Vagina (tissue), 2 donors: ENCODE results near the gene IFNA2. TPM values are rescaled to one million over a fixed set of nuclear protein-coding genes. Genes with fewer than 3 reads are reported as not detected.
"Not testable (repeated sequence)": the region's sequence is repeated elsewhere in the genome, so short reads cannot be mapped to it uniquely, and the experiment has no call there.

Experiments
- DNase-seq, 2 donors: peaks; one replicate each; pipeline ENCODE4 v3.0.0-alpha.2; 2017; ENCODE audit errors: extremely low spot score in 2 of 2
- H3K27ac ChIP-seq: fragments of 200-600 bp; sonication (generic); one replicate; pipeline ENCODE4 v1.5.1; 2019
- H3K27me3 ChIP-seq: fragments of 200-600 bp; sonication (generic); one replicate; pipeline ENCODE4 v1.5.1; 2019
- H3K36me3 ChIP-seq, 2 donors: fragments of 200-600 bp; sonication (generic); one replicate each; pipeline ENCODE4 v1.5.1; 2017 to 2019
- H3K4me1 ChIP-seq: fragments of 200-600 bp; sonication (generic); one replicate; pipeline ENCODE4 v1.5.1; 2019
- H3K4me3 ChIP-seq, 2 donors: fragments of 200-600 bp; sonication (generic); 1 replicate in 1 of 2; 2 replicates in 1 of 2; pipeline ENCODE4 v1.5.1; 2016 to 2019
- H3K9me3 ChIP-seq: fragments of 200-600 bp; sonication (generic); one replicate; pipeline ENCODE4 v1.5.1; 2019
- POLR2A ChIP-seq, 2 donors: fragments of 450-650 bp; IDR thresholded peaks; one replicate each; pipeline ENCODE4 v1.6.1; 2017; ENCODE audit warnings: antibody characterized with exemption in 2 of 2, mild to moderate bottlenecking in 2 of 2, moderate library complexity in 2 of 2
- POLR2AphosphoS5 ChIP-seq, 2 donors: sonication (generic); formaldehyde crosslinking; IDR thresholded peaks; one replicate each; pipeline ENCODE4 v1.9.0; 2017; ENCODE audit warnings: antibody characterized with exemption in 2 of 2, mild to moderate bottlenecking in 2 of 2, low read depth in 1 of 2; ENCODE audit not compliant: insufficient read depth in 1 of 2
- intact Hi-C: fragments of 100-400 bp; cut with DNase I; formaldehyde crosslinking; loops from one replicate; pipeline ENCODE4 v1.15.1; 2023
- total RNA-seq: library from RNA; depleted of rRNA; stranded (reverse); fragments of >200 nt; gene quantifications from one replicate; pipeline ENCODE4 v1.2.3, GENCODE V29; 2016
- TF ChIP-seq, protein P1 (sequence below), 3 experiments: fragments of 450-650 bp in 2 of 3; fragments of 200-600 bp in 1 of 3; sonication (generic) in 1 of 3; IDR thresholded peaks; one replicate each; pipeline ENCODE4 v1.5.1; 2017 to 2019; ENCODE audit warnings: antibody characterized with exemption in 3 of 3, mild to moderate bottlenecking in 2 of 3, moderate library complexity in 2 of 3

Gene IFNA2
- not detected for total RNA-seq

DNA sequence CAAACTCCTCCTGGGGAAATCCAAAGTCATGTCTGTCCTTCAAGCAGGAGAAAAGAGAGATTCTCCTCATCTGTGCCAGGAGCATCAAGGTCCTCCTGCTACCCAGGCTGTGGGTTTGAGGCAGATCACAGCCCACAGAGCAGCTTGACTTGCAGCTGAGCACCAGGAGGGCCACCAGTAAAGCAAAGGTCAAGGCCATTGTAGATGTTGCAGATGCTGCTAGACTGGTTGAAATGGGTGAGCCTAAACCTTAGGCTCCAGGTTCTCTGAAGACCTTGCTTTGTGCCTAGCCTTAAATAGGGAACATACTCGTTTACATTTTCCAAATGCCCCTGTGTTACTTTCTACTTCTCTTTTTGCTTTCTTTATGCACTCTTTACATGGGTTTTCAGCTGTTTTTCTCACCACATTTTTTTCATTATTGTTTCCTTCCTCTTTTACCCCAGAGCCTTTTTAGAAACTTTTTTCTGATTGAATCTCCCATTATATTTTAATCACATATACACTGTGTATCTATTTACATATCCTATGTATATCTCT is at the start of gene IFNA2:
TSS of gene IFNA2 (minus strand) at position 268 of the 540 bp plus-strand sequence. CDS start at position 199, 69 bp downstream.
- no peak for DNase-seq
- intact Hi-C loops = no loop called here
- H3K4me3 ChIP-seq = no peak within 1 kb of the TSS
- H3K4me1 ChIP-seq = no peaks in the 10 kb centered on the region
- no peaks in the 10 kb centered on the region for H3K27me3 ChIP-seq
- no peaks in the 10 kb centered on the region for H3K36me3 ChIP-seq
- H3K27ac ChIP-seq = no peak within 1 kb of the TSS
- H3K9me3 ChIP-seq = no peaks in the 10 kb centered on the region
- TF ChIP-seq POLR2A (IDR thresholded peaks at IDR 0.05) (no peak), POLR2AphosphoS5 (IDR thresholded peaks at IDR 0.05; ENCODE audit: insufficient read depth in 1 of 2, low read depth in 1 of 2) (no peak)
- TF ChIP-seq, protein P1, sequence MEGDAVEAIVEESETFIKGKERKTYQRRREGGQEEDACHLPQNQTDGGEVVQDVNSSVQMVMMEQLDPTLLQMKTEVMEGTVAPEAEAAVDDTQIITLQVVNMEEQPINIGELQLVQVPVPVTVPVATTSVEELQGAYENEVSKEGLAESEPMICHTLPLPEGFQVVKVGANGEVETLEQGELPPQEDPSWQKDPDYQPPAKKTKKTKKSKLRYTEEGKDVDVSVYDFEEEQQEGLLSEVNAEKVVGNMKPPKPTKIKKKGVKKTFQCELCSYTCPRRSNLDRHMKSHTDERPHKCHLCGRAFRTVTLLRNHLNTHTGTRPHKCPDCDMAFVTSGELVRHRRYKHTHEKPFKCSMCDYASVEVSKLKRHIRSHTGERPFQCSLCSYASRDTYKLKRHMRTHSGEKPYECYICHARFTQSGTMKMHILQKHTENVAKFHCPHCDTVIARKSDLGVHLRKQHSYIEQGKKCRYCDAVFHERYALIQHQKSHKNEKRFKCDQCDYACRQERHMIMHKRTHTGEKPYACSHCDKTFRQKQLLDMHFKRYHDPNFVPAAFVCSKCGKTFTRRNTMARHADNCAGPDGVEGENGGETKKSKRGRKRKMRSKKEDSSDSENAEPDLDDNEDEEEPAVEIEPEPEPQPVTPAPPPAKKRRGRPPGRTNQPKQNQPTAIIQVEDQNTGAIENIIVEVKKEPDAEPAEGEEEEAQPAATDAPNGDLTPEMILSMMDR (IDR thresholded peaks at IDR 0.05) = no peak

DNA sequence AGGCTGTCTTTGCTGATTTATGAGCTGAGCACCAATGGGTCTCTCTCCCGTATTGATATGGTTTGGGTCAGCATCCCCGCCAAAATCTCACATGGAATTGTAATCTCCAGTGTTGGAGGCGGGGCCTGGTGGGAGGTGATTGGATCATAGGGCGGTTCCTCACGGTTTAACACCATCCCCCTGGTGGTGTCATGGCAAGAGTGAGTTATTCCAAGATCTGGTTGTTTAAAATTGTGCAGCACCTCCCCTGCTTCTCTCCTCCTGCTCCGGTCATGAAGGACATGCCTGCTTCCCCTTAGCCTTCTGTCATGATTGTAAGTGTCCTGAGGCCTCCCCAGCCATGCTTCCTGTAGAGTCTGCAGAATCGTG is 49.8 kb upstream of the IFNA2 start:
- DNase-seq, H3K27me3 ChIP-seq, H3K27ac ChIP-seq, intact Hi-C loops, H3K9me3 ChIP-seq, H3K36me3 ChIP-seq, H3K4me1 ChIP-seq, H3K4me3 ChIP-seq: not testable (repeated sequence)

DNA sequence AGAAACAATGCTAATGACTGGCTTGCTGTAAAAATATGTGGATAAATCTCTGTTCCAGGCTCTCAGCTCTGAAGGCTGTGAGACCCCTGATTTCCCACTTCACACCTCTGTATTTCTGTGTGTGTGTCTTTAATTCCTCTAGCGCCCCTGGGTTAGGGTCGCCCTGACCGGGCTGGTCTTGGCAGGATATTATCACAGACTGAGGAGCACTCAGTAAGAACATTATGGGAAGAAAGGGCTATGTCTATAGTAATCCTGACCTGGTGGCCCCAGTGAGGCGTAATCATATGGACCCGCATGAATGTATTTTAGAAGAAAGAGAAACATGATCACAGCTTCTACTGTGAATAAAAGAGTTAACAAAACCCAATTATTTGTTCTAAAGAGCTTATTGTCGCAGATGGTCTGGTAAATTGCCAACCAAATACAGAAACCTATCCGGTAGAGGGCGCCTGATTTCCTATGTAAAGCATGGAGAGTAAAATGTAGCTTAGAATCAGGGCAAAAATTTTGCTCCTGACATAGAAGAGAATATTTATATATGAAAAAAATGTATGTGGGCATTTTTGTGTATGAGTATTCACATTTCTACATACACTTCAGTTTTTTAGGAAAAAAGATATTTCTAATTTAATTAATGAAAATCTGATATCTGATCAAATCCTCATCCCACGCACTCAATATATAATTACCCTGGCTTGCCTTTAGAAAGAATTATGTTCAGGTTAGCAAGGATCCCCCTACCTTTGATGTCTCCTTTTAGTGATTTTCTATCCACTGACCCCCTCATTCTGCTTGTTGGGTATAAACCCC is 49.2 kb upstream of the IFNA2 start:
- no peaks in the 10 kb centered on the region for H3K36me3 ChIP-seq
- no peaks in the 10 kb centered on the region for H3K4me1 ChIP-seq
- H3K9me3 ChIP-seq = no peaks in the 10 kb centered on the region
- no peak for DNase-seq
- no peak overlapping the region for H3K4me3 ChIP-seq
- intact Hi-C loops = no loop called here
- no peak for TF ChIP-seq POLR2A (IDR thresholded peaks at IDR 0.05)
- TF ChIP-seq, protein P1 (IDR thresholded peaks at IDR 0.05) = no peak
- TF ChIP-seq POLR2AphosphoS5 (IDR thresholded peaks at IDR 0.05; ENCODE audit: insufficient read depth in 1 of 2, low read depth in 1 of 2) = no peak
- H3K27me3 ChIP-seq = no peaks in the 10 kb centered on the region
- H3K27ac ChIP-seq = no peak overlapping the region

DNA sequence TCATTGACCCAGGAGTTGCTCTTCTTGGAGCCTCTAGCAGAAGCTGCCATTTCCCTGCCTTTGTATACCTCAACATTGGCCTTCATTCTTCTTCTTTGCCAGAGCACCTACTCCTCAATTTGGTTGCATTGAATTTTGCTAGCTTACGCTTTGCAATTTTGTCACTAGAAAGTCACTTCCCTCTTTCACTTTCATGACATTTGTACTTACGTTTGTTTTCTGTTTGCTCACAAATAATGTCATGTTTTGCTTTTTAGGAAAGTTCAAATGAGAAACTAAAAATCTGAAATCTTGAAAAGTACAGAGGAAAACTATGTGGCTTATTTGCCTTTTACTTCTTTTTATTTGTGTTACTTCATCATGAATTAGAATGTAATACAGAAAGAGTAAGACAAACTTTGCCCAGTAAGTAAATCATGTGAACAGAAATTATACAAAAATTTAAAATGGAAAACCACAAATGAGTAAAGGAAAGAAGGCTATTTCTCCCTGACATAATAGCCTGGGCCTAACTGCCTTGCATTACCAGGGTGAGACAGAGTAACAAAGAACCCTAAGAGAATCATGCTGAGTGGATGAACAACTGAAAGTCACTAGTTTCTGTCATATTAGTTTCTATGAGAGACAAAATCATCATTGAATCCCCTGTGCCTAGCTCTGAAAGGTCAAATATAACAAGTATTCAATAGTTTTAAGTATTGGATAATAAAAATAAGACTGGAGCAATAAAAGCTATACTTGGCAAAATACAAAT is 47.7 kb upstream of the IFNA2 start:
- TF ChIP-seq POLR2A (IDR thresholded peaks at IDR 0.05) (no peak), POLR2AphosphoS5 (IDR thresholded peaks at IDR 0.05; ENCODE audit: insufficient read depth in 1 of 2, low read depth in 1 of 2) (no peak)
- TF ChIP-seq, protein P1 (IDR thresholded peaks at IDR 0.05) = no peak

DNA sequence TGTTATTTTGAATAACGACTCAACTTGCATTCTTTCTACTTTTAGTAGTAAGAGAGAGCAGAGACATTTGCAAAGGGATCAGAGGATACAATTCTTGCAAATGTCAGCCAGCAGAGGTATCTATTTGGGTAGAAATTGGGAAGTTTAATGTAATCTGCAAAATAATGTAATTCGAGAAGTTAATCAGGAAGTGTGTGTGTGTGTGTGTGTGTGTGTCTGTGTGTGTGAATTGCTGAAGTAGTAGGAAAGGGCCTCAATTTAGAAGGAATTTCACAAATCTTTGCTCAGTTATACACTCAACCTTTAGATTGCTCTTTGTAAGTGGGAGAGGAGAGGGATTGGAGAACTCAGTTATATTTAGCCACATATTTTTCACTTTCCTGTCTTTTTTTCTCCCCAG is 44.0 kb upstream of the IFNA2 start:
- DNase-seq = no peak
- Histone ChIP-seq H3K4me3 (no peak overlapping the region), H3K4me1 (no peaks in the 10 kb centered on the region), H3K9me3 (no peaks in the 10 kb centered on the region), H3K36me3 (no peaks in the 10 kb centered on the region), H3K27ac (no peak overlapping the region), H3K27me3 (no peaks in the 10 kb centered on the region)
- TF ChIP-seq POLR2A (IDR thresholded peaks at IDR 0.05) (no peak), POLR2AphosphoS5 (IDR thresholded peaks at IDR 0.05; ENCODE audit: insufficient read depth in 1 of 2, low read depth in 1 of 2) (no peak)
- TF ChIP-seq, protein P1 (IDR thresholded peaks at IDR 0.05) = no peak
- intact Hi-C loops = no loop called here

More for the DNA sequence above, 47.7 kb upstream of the IFNA2 start:
- Histone ChIP-seq H3K27me3 (no peaks in the 10 kb centered on the region), H3K4me3 (no peak overlapping the region), H3K36me3 (no peaks in the 10 kb centered on the region), H3K9me3 (no peaks in the 10 kb centered on the region), H3K27ac (no peak overlapping the region), H3K4me1 (no peaks in the 10 kb centered on the region)
- intact Hi-C loops = no loop called here
- no peak for DNase-seq
